ENCODE data around the gene SRPRB. TPM values are rescaled to one million over a fixed set of nuclear protein-coding genes. Genes with fewer than 3 reads are reported as not detected.

Gene SRPRB
- total RNA-seq, 1 donor from 2014 or later: 7.6 TPM

DNA sequence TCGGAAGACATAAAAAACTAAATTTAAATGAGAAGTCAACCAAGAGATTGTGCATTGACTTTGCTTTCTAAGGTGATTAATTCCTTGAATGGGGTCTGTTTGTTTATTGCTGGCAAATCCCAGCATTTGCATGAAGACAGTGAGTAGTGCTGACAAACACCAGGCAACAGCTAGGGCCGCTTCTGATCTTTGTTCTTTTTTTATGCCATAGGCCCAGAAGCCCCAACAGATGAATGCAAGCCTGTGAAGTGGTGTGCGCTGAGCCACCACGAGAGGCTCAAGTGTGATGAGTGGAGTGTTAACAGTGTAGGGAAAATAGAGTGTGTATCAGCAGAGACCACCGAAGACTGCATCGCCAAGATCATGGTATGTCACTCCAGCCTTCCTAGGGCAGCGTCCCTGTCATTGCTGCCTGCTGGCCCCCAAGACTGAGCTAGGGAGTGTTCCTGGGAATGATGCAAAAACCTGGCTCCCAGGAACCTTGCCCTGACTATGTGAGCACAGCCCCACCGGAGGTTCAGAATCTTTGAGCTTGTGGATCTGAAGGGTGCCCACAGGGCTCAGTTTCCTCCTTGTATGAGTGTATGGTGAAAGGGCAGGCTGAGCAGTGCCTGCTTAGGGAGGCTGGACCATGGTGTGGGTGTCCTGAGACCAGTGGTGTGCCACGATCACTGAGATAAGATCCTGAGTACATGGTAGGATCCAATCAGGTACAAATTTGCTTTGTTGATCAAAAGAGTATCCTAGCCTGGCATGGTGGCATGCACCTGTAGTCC lies 46.5 kb upstream of the SRPRB start:
- Histone ChIP-seq H3K36me3 (no peaks in the 10 kb centered on the region), H3K4me3 (no peak overlapping the region), H3K4me1 (no peaks in the 10 kb centered on the region), H3K27ac (no peak overlapping the region), H3K9me3 (no peaks in the 10 kb centered on the region), H3K27me3 (no peaks in the 10 kb centered on the region)
- peak in 1 of 2 donors; percentile 61 for DNase-seq (ENCODE audit: extremely low spot score in 2 of 2)
- intact Hi-C loops (cut with DNase I): no loop called here
- TF ChIP-seq, protein P1, sequence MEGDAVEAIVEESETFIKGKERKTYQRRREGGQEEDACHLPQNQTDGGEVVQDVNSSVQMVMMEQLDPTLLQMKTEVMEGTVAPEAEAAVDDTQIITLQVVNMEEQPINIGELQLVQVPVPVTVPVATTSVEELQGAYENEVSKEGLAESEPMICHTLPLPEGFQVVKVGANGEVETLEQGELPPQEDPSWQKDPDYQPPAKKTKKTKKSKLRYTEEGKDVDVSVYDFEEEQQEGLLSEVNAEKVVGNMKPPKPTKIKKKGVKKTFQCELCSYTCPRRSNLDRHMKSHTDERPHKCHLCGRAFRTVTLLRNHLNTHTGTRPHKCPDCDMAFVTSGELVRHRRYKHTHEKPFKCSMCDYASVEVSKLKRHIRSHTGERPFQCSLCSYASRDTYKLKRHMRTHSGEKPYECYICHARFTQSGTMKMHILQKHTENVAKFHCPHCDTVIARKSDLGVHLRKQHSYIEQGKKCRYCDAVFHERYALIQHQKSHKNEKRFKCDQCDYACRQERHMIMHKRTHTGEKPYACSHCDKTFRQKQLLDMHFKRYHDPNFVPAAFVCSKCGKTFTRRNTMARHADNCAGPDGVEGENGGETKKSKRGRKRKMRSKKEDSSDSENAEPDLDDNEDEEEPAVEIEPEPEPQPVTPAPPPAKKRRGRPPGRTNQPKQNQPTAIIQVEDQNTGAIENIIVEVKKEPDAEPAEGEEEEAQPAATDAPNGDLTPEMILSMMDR (IDR thresholded peaks at IDR 0.05): no peak
- TF ChIP-seq POLR2A (IDR thresholded peaks at IDR 0.05) (no peak), POLR2AphosphoS5 (IDR thresholded peaks at IDR 0.05; ENCODE audit: insufficient read depth in 1 of 2, low read depth in 1 of 2) (no peak)

DNA sequence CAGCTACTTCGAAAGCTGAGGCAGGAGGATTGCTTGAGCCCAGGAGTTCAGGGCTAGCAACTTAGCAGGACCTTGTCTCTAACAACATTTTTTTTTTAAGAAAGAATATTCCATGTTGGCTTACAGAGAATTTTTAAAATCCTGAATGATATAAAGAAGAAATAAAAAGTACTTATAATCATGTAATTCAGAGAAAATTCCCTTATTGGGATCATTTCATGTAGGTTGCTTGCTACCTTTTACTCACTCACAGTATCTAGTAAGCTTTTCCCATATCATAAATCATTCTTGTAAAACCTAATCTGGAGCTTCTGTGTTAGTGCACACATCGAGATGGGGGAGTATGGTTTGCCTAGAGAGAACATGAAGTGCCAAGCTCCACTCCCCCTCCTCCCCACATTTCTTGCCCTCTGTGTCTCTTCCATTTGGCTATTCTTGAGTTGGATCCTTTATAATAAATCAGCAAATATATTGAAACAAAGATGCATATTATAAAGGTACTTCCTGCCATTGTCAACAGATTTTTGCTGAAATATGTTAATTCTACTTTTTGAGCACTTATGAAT lies 45.8 kb upstream of the SRPRB start:
- H3K27me3 ChIP-seq: no peaks in the 10 kb centered on the region
- H3K36me3 ChIP-seq: no peaks in the 10 kb centered on the region
- H3K4me1 ChIP-seq: no peaks in the 10 kb centered on the region
- TF ChIP-seq POLR2A (IDR thresholded peaks at IDR 0.05): no peak
- TF ChIP-seq POLR2AphosphoS5 (IDR thresholded peaks at IDR 0.05; ENCODE audit: insufficient read depth in 1 of 2, low read depth in 1 of 2): no peak
- TF ChIP-seq, protein P1 (IDR thresholded peaks at IDR 0.05): no peak
- no peak overlapping the region for H3K27ac ChIP-seq
- intact Hi-C loops (cut with DNase I): no loop called here
- no peak overlapping the region for H3K4me3 ChIP-seq
- DNase-seq (ENCODE audit: extremely low spot score in 2 of 2): no peak
- no peaks in the 10 kb centered on the region for H3K9me3 ChIP-seq

DNA sequence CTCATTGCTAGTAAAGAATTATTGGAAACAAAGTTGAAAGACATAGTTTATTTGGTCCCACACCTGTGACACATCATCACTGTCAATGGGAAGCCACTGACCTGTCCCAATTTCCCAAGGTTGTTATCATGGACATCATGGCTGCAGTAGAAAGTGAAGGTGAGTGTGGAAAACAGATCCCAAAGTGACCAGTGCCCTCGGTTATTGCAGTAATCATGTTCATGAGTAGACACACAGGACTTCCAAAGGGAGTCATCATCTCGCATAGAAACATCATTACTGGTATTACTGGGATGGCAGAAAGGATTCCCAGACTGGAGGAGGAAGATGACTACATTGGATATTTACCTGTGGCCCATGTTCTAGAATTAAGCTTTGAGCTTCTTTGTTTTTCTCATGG lies 44.7 kb upstream of the SRPRB start:
- TF ChIP-seq POLR2AphosphoS5 (IDR thresholded peaks at IDR 0.05; ENCODE audit: insufficient read depth in 1 of 2, low read depth in 1 of 2): no peak
- TF ChIP-seq POLR2A (IDR thresholded peaks at IDR 0.05): no peak
- TF ChIP-seq, protein P1 (IDR thresholded peaks at IDR 0.05): no peak
- intact Hi-C loops (cut with DNase I): no loop called here

DNA sequence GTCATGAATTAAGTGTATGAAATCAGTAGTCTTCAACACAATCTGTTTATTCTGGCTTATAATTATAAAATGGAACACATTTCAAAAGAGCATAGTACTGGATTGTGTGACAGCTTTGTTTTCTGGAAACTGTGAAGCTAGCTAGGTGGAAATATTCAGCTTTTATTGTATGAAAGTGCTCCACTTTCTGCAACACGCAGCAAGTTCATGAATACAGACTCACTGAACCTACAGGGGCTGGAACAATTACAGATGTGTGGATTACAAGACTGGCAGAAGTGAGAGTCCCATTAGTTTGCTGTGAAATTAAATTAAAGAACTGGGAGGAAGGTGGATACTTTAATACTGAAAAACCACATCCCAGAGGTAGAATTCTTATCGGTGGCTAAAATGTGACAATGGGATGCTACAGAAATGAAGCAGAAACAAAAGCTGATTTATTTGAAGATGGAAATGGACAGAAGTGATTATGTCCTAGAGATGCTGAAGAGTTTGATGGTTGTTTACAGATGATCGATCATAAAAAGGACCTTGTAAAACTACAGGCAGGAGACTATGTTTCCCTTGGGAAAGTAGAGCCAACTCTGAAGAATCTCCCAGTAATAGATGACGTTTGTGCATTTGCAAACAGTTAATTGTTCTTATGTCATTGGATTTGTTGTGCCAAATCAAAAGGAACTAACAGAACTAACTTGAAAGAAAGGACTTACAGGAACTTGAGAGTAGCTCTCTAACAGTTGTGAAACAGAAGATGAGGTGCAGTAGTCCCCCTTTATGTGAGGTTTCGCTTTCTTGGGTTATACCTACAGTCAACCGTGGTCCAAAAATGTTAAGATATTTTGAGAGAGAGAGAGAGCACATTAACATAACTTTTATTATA lies 43.8 kb upstream of the SRPRB start:
- Histone ChIP-seq H3K36me3 (no peaks in the 10 kb centered on the region), H3K27me3 (no peaks in the 10 kb centered on the region), H3K9me3 (no peaks in the 10 kb centered on the region), H3K4me1 (no peaks in the 10 kb centered on the region), H3K27ac (no peak overlapping the region), H3K4me3 (no peak overlapping the region)
- DNase-seq (ENCODE audit: extremely low spot score in 2 of 2): no peak
- intact Hi-C loops (cut with DNase I): no loop called here
- TF ChIP-seq, protein P1 (IDR thresholded peaks at IDR 0.05): no peak
- TF ChIP-seq POLR2AphosphoS5 (IDR thresholded peaks at IDR 0.05; ENCODE audit: insufficient read depth in 1 of 2, low read depth in 1 of 2) (no peak), POLR2A (IDR thresholded peaks at IDR 0.05) (no peak)

More for the DNA sequence above, 44.7 kb upstream of the SRPRB start:
- peak in 1 of 2 donors; percentile 40 for DNase-seq (ENCODE audit: extremely low spot score in 2 of 2)
- Histone ChIP-seq H3K27ac (no peak overlapping the region), H3K9me3 (no peaks in the 10 kb centered on the region), H3K36me3 (no peaks in the 10 kb centered on the region), H3K4me3 (no peak overlapping the region), H3K4me1 (no peaks in the 10 kb centered on the region), H3K27me3 (no peaks in the 10 kb centered on the region)
